Activated naive CD4-positive, alpha-beta T cell treated with anti-CD3 and anti-CD28 coated beads, Interleukin-2, amount 50 U/mL, for 16 hours (primary cell): ENCODE measurements around the gene TRMT112.
"Not testable (repeated sequence)": the region's sequence is repeated elsewhere in the genome, so short reads cannot be mapped to it uniquely, and the experiment has no call there.

Experiments used
- DNase-seq: peaks from one replicate; pipeline ENCODE4 v3.0.0-alpha.2; 2020

TRMT112 gene

GRCh38 chr11:64327993-64328392, 10.6 kb upstream of the TRMT112 start:
- DNase-seq: no peak

GRCh38 chr11:64327375-64327774, 10.0 kb upstream of the TRMT112 start:
- DNase-seq: no peak

- no peak for DNase-seq
Measured at GRCh38 chr11:64324692-64325469, 7.5 kb upstream of the TRMT112 start.

- not testable (repeated sequence) for DNase-seq
Measured at GRCh38 chr11:64323984-64324383, 6.6 kb upstream of the TRMT112 start.

- DNase-seq: no peak
Measured at GRCh38 chr11:64323373-64323772, 6.0 kb upstream of the TRMT112 start.

- no peak for DNase-seq
Measured at GRCh38 chr11:64322925-64323260, 5.5 kb upstream of the TRMT112 start.

GRCh38 chr11:64321533-64321932, 4.2 kb upstream of the TRMT112 start:
- DNase-seq: no peak

GRCh38 chr11:64321026-64321425, 3.7 kb upstream of the TRMT112 start:
- no peak for DNase-seq

GRCh38 chr11:64320556-64320955, 3.2 kb upstream of the TRMT112 start:
- DNase-seq: no peak

- no peak for DNase-seq
Measured at GRCh38 chr11:64318766-64319761, 1.7 kb upstream of the TRMT112 start.

- DNase-seq: peak; percentile 94
Measured at GRCh38 chr11:64317961-64318765, 804 bp upstream of the TRMT112 start, which contains the start of gene PRDX5. TSS of gene PRDX5 (plus strand) at chr11:64318121. CDS start at chr11:64318216, 95 bp downstream.

- DNase-seq: no peak
Measured at GRCh38 chr11:64316672-64317324, 561 bp downstream of the TRMT112 start.

GRCh38 chr11:64315667-64316526, 1.5 kb downstream of the TRMT112 start:
- DNase-seq: not testable (repeated sequence)

- no peak for DNase-seq
Measured at GRCh38 chr11:64314805-64315561, 2.4 kb downstream of the TRMT112 start.

GRCh38 chr11:64314146-64314804, 3.1 kb downstream of the TRMT112 start:
- no peak for DNase-seq

GRCh38 chr11:64313491-64314145, 3.7 kb downstream of the TRMT112 start:
- no peak for DNase-seq

GRCh38 chr11:64312947-64313346, 4.4 kb downstream of the TRMT112 start:
- no peak for DNase-seq

- not testable (repeated sequence) for DNase-seq
Measured at GRCh38 chr11:64307795-64308194, 9.6 kb downstream of the TRMT112 start.

GRCh38 chr11:64306876-64307622, 10.3 kb downstream of the TRMT112 start:
- no peak for DNase-seq
